ENCODE data around the gene ANK2.
"Not testable (repeated sequence)": the region's sequence is repeated elsewhere in the genome, so short reads cannot be mapped to it uniquely, and the experiment has no call there.

ANK2 gene

GRCh38 chr4:113051361-113051760, 1.9 kb downstream of the ANK2 start:
- no peak for DNase-seq (ENCODE audit: low read depth in 4 of 4, low spot score in 1 of 4)

GRCh38 chr4:113052379-113052951, 3.0 kb downstream of the ANK2 start:
- DNase-seq (ENCODE audit: low read depth in 4 of 4, low spot score in 1 of 4) = no peak

GRCh38 chr4:113053883-113054282, 4.4 kb downstream of the ANK2 start:
- DNase-seq (ENCODE audit: low read depth in 4 of 4, low spot score in 1 of 4) = no peak

GRCh38 chr4:113056318-113056717, 6.9 kb downstream of the ANK2 start:
- DNase-seq (ENCODE audit: low read depth in 4 of 4, low spot score in 1 of 4) = no peak

- DNase-seq (ENCODE audit: low read depth in 4 of 4, low spot score in 1 of 4) = no peak
Measured at GRCh38 chr4:113057891-113058290, 8.4 kb downstream of the ANK2 start.

GRCh38 chr4:113059449-113060182, 10.2 kb downstream of the ANK2 start:
- DNase-seq (ENCODE audit: low read depth in 4 of 4, low spot score in 1 of 4) = no peak

- no peak for DNase-seq (ENCODE audit: low read depth in 4 of 4, low spot score in 1 of 4)
Measured at GRCh38 chr4:113060853-113061252, 11.4 kb downstream of the ANK2 start.

GRCh38 chr4:113064244-113064643, 14.8 kb downstream of the ANK2 start:
- DNase-seq (ENCODE audit: low read depth in 4 of 4, low spot score in 1 of 4) = no peak

GRCh38 chr4:113065629-113066028, 16.2 kb downstream of the ANK2 start:
- DNase-seq (ENCODE audit: low read depth in 4 of 4, low spot score in 1 of 4) = no peak

- DNase-seq (ENCODE audit: low read depth in 4 of 4, low spot score in 1 of 4) = not testable (repeated sequence)
Measured at GRCh38 chr4:113068771-113069170, 19.3 kb downstream of the ANK2 start.

GRCh38 chr4:113069212-113069892, 19.9 kb downstream of the ANK2 start:
- DNase-seq (ENCODE audit: low read depth in 4 of 4, low spot score in 1 of 4) = no peak

GRCh38 chr4:113070755-113071154, 21.3 kb downstream of the ANK2 start:
- DNase-seq (ENCODE audit: low read depth in 4 of 4, low spot score in 1 of 4) = no peak

GRCh38 chr4:113071274-113071673, 21.8 kb downstream of the ANK2 start:
- no peak for DNase-seq (ENCODE audit: low read depth in 4 of 4, low spot score in 1 of 4)

GRCh38 chr4:113071805-113072204, 22.4 kb downstream of the ANK2 start:
- no peak for DNase-seq (ENCODE audit: low read depth in 4 of 4, low spot score in 1 of 4)

GRCh38 chr4:113073451-113074005, 24.1 kb downstream of the ANK2 start:
- no peak for DNase-seq (ENCODE audit: low read depth in 4 of 4, low spot score in 1 of 4)

- no peak for DNase-seq (ENCODE audit: low read depth in 4 of 4, low spot score in 1 of 4)
Measured at GRCh38 chr4:113077575-113077974, 28.1 kb downstream of the ANK2 start.

- no peak for DNase-seq (ENCODE audit: low read depth in 4 of 4, low spot score in 1 of 4)
Measured at GRCh38 chr4:113078066-113078465, 28.6 kb downstream of the ANK2 start.

GRCh38 chr4:113080050-113080449, 30.6 kb downstream of the ANK2 start:
- DNase-seq (ENCODE audit: low read depth in 4 of 4, low spot score in 1 of 4) = no peak

- no peak for DNase-seq (ENCODE audit: low read depth in 4 of 4, low spot score in 1 of 4)
Measured at GRCh38 chr4:113080624-113081023, 31.2 kb downstream of the ANK2 start.

- no peak for DNase-seq (ENCODE audit: low read depth in 4 of 4, low spot score in 1 of 4)
Measured at GRCh38 chr4:113083346-113083745, 33.9 kb downstream of the ANK2 start.

GRCh38 chr4:113086172-113086695, 36.8 kb downstream of the ANK2 start:
- DNase-seq (ENCODE audit: low read depth in 4 of 4, low spot score in 1 of 4) = no peak

- no peak for DNase-seq (ENCODE audit: low read depth in 4 of 4, low spot score in 1 of 4)
Measured at GRCh38 chr4:113088050-113088449, 38.6 kb downstream of the ANK2 start.

All from stimulated activated CD4-positive, alpha-beta T cell treated with anti-CD3 and anti-CD28 coated beads, Interleukin-1b, Interleukin-23, amount 100 ng/mL, for 24 hours (primary cell).